Loucy (cell line): Measurements from ENCODE around the gene CACNA1C.

Experiments
- H2AFZ ChIP-seq: fragments of 200-600 bp; sonication (generic); 2 replicates; pipeline ENCODE4 v1.6.0; 2016; ENCODE audit warnings: antibody characterized with exemption, mild to moderate bottlenecking, low read length, moderate library complexity
- H3F3A ChIP-seq: fragments of 200-600 bp; 2 replicates; pipeline ENCODE4 v1.6.0; 2016; ENCODE audit warnings: antibody characterized with exemption, low read depth, mild to moderate bottlenecking
- H3K27me3 ChIP-seq: fragments of 200-600 bp; sonication (generic); 2 replicates; pipeline ENCODE4 v1.6.1; 2014; ENCODE audit warnings: low read length, mild to moderate bottlenecking; ENCODE audit not compliant: insufficient read depth, poor library complexity, severe bottlenecking
- H3K36me3 ChIP-seq: fragments of 200-600 bp; sonication (generic); 2 replicates; pipeline ENCODE4 v1.6.1; 2016; ENCODE audit warnings: low read length; ENCODE audit not compliant: insufficient read depth
- H3K4me1 ChIP-seq: fragments of 200-600 bp; sonication (generic); 2 replicates; pipeline ENCODE4 v1.5.1; 2014; ENCODE audit warnings: low read length, mild to moderate bottlenecking; ENCODE audit not compliant: insufficient read depth, poor library complexity, severe bottlenecking
- H3K4me2 ChIP-seq: fragments of 200-600 bp; sonication (generic); 2 replicates; pipeline ENCODE4 v1.6.0; 2014; ENCODE audit warnings: antibody characterized with exemption, low read length, low read depth, mild to moderate bottlenecking; ENCODE audit not compliant: poor library complexity, severe bottlenecking
- H3K4me3 ChIP-seq: fragments of 200-600 bp; sonication (generic); 2 replicates; pipeline ENCODE4 v1.5.1; 2014; ENCODE audit warnings: low read length, mild to moderate bottlenecking, mixed read lengths; ENCODE audit not compliant: poor library complexity, severe bottlenecking
- H3K79me2 ChIP-seq: fragments of 200-600 bp; sonication (generic); 2 replicates; pipeline ENCODE4 v1.6.1; 2014; ENCODE audit warnings: low read length; ENCODE audit not compliant: insufficient read depth
- H3K9ac ChIP-seq: fragments of 200-600 bp; sonication (generic); 2 replicates; pipeline ENCODE4 v1.6.0; 2014; ENCODE audit warnings: mild to moderate bottlenecking, low read depth, low read length, moderate library complexity; ENCODE audit not compliant: poor library complexity, severe bottlenecking
- H3K9me2 ChIP-seq: fragments of 200-600 bp; sonication (generic); replicated peaks from 2 replicates; pipeline ENCODE4 v1.6.1; 2016; ENCODE audit warnings: low read depth, low read length, mixed read lengths
- H3K9me3 ChIP-seq: fragments of 200-600 bp; sonication (generic); 2 replicates; pipeline ENCODE4 v1.6.1; 2014; ENCODE audit warnings: mild to moderate bottlenecking, antibody characterized with exemption, low read length, low read depth; ENCODE audit not compliant: insufficient read depth
- H4K20me1 ChIP-seq: fragments of 200-600 bp; sonication (generic); 2 replicates; pipeline ENCODE4 v1.6.0; 2014; ENCODE audit warnings: antibody characterized with exemption, low read length, mild to moderate bottlenecking; ENCODE audit not compliant: insufficient read depth, poor library complexity, severe bottlenecking
- CTCF ChIP-seq: fragments of 200-600 bp; sonication (generic); conservative IDR thresholded peaks from 2 replicates; pipeline ENCODE4 v1.5.1; 2014; ENCODE audit warnings: mild to moderate bottlenecking, antibody characterized with exemption, low read length
- EZH2phosphoT487 ChIP-seq: fragments of 200-600 bp; IDR thresholded peaks from 2 replicates; pipeline ENCODE4 v1.6.1; 2018; ENCODE audit warnings: antibody characterized with exemption, mild to moderate bottlenecking, moderate library complexity, borderline replicate concordance

Gene CACNA1C

GRCh38 chr12:2451025-2451424, 398.2 kb downstream of the CACNA1C start:
- Histone ChIP-seq H3F3A (no peaks in the 10 kb centered on the region), H3K27me3 (no peaks in the 10 kb centered on the region), H3K4me1 (peaks cover 8% of the 10 kb centered on the region), H3K4me3 (no peak overlapping the region), H3K9ac (no peak overlapping the region), H3K79me2 (no peaks in the 10 kb centered on the region), H3K9me3 (no peaks in the 10 kb centered on the region), H3K4me2 (no peak overlapping the region), H4K20me1 (no peaks in the 10 kb centered on the region), H3K9me2 (no peaks in the 10 kb centered on the region), H3K36me3 (no peaks in the 10 kb centered on the region), H2AFZ (no peak overlapping the region)
- TF ChIP-seq CTCF (no peak), EZH2phosphoT487 (no peak)

- no peak overlapping the region for H3K9ac ChIP-seq
- H3K27me3 ChIP-seq = no peaks in the 10 kb centered on the region
- H3K4me1 ChIP-seq = peaks cover 8% of the 10 kb centered on the region
- H3K9me3 ChIP-seq = no peaks in the 10 kb centered on the region
- no peaks in the 10 kb centered on the region for H3F3A ChIP-seq
- H3K36me3 ChIP-seq = no peaks in the 10 kb centered on the region
- H2AFZ ChIP-seq = no peak overlapping the region
- no peaks in the 10 kb centered on the region for H4K20me1 ChIP-seq
- H3K9me2 ChIP-seq = no peaks in the 10 kb centered on the region
- no peak overlapping the region for H3K4me3 ChIP-seq
- no peak overlapping the region for H3K4me2 ChIP-seq
- TF ChIP-seq CTCF (no peak), EZH2phosphoT487 (no peak)
- no peaks in the 10 kb centered on the region for H3K79me2 ChIP-seq
Measured at GRCh38 chr12:2451497-2451896, 398.7 kb downstream of the CACNA1C start.

- Histone ChIP-seq H3K36me3 (no peaks in the 10 kb centered on the region), H3K9ac (peak overlapping the region; percentile 30), H3K4me2 (peak overlapping the region; percentile 36), H4K20me1 (no peaks in the 10 kb centered on the region), H3K79me2 (no peaks in the 10 kb centered on the region), H3F3A (no peaks in the 10 kb centered on the region), H3K9me2 (no peaks in the 10 kb centered on the region), H3K4me1 (peaks cover 8% of the 10 kb centered on the region), H2AFZ (peak overlapping the region; percentile 88), H3K9me3 (no peaks in the 10 kb centered on the region), H3K4me3 (no peak overlapping the region), H3K27me3 (no peaks in the 10 kb centered on the region)
- TF ChIP-seq CTCF (no peak), EZH2phosphoT487 (no peak)
Measured at GRCh38 chr12:2453076-2453760, 400.4 kb downstream of the CACNA1C start.
